Measurements from ENCODE around the gene TBCD. TPM values are rescaled to one million over a fixed set of nuclear protein-coding genes. Genes with fewer than 3 reads are reported as not detected.

The TBCD gene
- total RNA-seq, 1 experiment from 2014 or later, result 173 TPM

DNA sequence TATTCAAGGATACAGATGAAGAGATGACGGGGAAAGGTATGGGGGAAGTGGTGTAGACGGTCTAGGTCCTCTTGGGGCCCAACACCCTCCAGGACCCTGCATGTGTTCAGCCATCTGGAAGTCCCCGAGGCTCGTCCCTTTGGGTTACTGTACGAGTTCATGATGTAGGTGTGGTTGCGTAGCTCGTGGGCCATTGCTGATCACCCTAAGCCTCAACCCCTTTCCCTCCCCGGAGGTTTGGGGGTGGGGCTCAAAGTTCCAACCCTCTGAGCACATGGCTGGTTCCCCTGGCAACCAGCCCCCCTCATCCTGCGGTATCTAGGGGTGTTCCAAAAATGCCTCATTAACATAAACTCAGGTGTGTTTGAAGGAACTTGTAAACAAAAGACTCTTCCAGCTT, 228.8 kb downstream of the TBCD start (continued):
- TF ChIP-seq, protein P1, sequence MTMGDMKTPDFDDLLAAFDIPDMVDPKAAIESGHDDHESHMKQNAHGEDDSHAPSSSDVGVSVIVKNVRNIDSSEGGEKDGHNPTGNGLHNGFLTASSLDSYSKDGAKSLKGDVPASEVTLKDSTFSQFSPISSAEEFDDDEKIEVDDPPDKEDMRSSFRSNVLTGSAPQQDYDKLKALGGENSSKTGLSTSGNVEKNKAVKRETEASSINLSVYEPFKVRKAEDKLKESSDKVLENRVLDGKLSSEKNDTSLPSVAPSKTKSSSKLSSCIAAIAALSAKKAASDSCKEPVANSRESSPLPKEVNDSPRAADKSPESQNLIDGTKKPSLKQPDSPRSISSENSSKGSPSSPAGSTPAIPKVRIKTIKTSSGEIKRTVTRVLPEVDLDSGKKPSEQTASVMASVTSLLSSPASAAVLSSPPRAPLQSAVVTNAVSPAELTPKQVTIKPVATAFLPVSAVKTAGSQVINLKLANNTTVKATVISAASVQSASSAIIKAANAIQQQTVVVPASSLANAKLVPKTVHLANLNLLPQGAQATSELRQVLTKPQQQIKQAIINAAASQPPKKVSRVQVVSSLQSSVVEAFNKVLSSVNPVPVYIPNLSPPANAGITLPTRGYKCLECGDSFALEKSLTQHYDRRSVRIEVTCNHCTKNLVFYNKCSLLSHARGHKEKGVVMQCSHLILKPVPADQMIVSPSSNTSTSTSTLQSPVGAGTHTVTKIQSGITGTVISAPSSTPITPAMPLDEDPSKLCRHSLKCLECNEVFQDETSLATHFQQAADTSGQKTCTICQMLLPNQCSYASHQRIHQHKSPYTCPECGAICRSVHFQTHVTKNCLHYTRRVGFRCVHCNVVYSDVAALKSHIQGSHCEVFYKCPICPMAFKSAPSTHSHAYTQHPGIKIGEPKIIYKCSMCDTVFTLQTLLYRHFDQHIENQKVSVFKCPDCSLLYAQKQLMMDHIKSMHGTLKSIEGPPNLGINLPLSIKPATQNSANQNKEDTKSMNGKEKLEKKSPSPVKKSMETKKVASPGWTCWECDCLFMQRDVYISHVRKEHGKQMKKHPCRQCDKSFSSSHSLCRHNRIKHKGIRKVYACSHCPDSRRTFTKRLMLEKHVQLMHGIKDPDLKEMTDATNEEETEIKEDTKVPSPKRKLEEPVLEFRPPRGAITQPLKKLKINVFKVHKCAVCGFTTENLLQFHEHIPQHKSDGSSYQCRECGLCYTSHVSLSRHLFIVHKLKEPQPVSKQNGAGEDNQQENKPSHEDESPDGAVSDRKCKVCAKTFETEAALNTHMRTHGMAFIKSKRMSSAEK (CRISPR knock-in tag; IDR thresholded peaks at IDR 0.05; ENCODE audit: borderline replicate concordance), result no peak
- TF ChIP-seq, protein P2, sequence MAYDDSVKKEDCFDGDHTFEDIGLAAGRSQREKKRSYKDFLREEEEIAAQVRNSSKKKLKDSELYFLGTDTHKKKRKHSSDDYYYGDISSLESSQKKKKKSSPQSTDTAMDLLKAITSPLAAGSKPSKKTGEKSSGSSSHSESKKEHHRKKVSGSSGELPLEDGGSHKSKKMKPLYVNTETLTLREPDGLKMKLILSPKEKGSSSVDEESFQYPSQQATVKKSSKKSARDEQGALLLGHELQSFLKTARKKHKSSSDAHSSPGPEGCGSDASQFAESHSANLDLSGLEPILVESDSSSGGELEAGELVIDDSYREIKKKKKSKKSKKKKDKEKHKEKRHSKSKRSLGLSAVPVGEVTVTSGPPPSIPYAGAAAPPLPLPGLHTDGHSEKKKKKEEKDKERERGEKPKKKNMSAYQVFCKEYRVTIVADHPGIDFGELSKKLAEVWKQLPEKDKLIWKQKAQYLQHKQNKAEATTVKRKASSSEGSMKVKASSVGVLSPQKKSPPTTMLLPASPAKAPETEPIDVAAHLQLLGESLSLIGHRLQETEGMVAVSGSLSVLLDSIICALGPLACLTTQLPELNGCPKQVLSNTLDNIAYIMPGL (CRISPR knock-in tag; IDR thresholded peaks at IDR 0.05), result no peak
- no peak for TF ChIP-seq FOXP1 (CRISPR knock-in tag; IDR thresholded peaks at IDR 0.05; ENCODE audit: borderline replicate concordance)

DNA sequence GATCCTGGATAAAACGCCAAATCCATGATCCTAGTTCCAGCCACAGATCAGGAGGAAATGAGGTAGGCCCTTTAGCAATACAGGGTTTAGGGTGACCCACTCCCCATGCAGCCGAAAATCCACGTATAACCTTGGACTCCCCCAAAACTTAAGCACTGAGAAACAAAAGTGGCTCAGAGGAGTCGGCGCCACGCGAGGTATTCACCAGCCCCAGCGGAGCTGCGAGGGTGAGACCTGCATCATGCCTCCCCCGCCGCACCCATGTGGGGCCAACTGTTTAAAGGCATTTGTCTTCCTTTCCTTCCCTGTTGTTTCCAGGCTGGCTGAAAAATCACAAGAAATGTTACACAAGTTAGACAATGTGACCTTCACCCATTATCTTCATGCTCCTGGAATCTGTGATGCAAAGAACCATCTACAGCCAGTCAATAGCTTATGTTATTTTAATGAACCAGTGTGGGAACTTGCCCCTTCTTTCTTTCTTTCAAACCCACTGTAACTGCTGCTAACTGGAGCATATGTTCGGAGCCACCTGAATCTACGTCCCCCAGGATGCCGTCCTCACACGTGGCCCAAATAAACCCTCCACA, 229.4 kb downstream of the TBCD start:
- no peak for DNase-seq (ENCODE audit: low spot score)
- Mint-ChIP-seq H3K4me1 (peaks cover 23% of the 10 kb centered on the region), H3K27ac (peak overlapping the region; percentile 50; the same call in 1 of the 2 replicates), H3K9me3 (peaks cover 7% of the 10 kb centered on the region), H3K36me3 (peaks cover 8% of the 10 kb centered on the region), H3K27me3 (ENCODE audit: low read depth) (no peaks in the 10 kb centered on the region), H3K4me3 (no peak overlapping the region)
- ChIA-PET CTCF (interaction anchor here (0.6 kb wide), 1 partner anchor 1306 kb away, joined by 4 read pairs; no protein-coding TSS in a partner anchor), POLR2A (no interaction called here)
- no peak for TF ChIP-seq CBFB (CRISPR knock-in tag; IDR thresholded peaks at IDR 0.05; ENCODE audit: low read depth)
- no peak for TF ChIP-seq NR2C2 (CRISPR knock-in tag; IDR thresholded peaks at IDR 0.05)
- no peak for TF ChIP-seq ZNF396 (CRISPR knock-in tag; IDR thresholded peaks at IDR 0.05; ENCODE audit: borderline replicate concordance)
- TF ChIP-seq ZNF263 (CRISPR knock-in tag; IDR thresholded peaks at IDR 0.05; ENCODE audit: low read depth), result no peak
- TF ChIP-seq, protein P1 (CRISPR knock-in tag; IDR thresholded peaks at IDR 0.05; ENCODE audit: borderline replicate concordance), result no peak
- no peak for ATAC-seq

DNA sequence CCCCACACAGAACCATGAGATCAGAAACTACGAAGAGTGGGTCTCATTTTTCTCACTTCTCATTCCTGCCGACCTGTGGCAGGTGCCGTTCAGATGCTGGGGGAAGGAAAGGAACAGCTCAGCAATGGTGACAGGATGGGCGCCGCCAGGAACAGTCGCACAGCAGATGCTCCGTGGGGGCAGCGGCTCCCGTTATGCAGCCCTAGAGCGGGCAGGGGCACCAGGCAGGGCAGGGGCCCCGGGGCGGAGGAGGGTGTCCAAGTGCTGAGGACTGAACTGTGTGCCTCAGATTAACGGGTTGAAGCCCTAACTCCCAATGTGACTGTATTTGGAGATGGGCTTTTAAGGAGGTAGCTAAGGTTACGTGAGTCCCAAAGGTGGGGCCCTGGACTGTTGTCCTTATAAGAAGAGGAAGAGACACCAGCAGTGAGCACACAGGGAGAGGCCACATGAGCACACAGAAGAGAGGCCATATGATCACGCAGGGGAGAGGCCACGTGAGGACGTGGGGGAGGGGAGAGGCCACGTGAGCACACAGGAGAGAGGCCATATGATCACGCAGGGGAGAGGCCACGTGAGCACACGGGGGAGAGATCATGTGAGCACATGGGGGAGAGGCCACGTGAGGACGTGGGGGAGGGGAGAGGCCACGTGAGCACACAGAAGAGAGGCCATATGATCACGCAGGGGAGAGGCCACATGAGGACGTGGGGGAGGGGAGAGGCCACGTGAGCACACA, 231.8 kb downstream of the TBCD start:
- no peak overlapping the region for H3K4me3 Mint-ChIP-seq
- ATAC-seq, result no peak
- TF ChIP-seq CREM (CRISPR knock-in tag; IDR thresholded peaks at IDR 0.05), result no peak
- no peak for TF ChIP-seq ELF4 (CRISPR knock-in tag; IDR thresholded peaks at IDR 0.05; ENCODE audit: low read depth)
- no peak for TF ChIP-seq ATF1 (CRISPR knock-in tag; IDR thresholded peaks at IDR 0.05)
- no peak for TF ChIP-seq RELA (CRISPR knock-in tag; IDR thresholded peaks at IDR 0.05; ENCODE audit: borderline replicate concordance)
- TF ChIP-seq, protein P3, sequence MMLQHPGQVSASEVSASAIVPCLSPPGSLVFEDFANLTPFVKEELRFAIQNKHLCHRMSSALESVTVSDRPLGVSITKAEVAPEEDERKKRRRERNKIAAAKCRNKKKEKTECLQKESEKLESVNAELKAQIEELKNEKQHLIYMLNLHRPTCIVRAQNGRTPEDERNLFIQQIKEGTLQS (CRISPR knock-in tag; conservative IDR thresholded peaks at IDR 0.05), result no peak
- no peak for TF ChIP-seq FOXK1 (CRISPR knock-in tag; IDR thresholded peaks at IDR 0.05)
- TF ChIP-seq, protein P4, sequence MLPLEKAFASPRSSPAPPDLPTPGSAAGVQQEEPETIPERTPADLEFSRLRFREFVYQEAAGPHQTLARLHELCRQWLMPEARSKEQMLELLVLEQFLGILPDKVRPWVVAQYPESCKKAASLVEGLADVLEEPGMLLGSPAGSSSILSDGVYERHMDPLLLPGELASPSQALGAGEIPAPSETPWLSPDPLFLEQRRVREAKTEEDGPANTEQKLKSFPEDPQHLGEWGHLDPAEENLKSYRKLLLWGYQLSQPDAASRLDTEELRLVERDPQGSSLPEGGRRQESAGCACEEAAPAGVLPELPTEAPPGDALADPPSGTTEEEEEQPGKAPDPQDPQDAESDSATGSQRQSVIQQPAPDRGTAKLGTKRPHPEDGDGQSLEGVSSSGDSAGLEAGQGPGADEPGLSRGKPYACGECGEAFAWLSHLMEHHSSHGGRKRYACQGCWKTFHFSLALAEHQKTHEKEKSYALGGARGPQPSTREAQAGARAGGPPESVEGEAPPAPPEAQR (CRISPR knock-in tag; IDR thresholded peaks at IDR 0.05), result no peak
- TF ChIP-seq, protein P5, sequence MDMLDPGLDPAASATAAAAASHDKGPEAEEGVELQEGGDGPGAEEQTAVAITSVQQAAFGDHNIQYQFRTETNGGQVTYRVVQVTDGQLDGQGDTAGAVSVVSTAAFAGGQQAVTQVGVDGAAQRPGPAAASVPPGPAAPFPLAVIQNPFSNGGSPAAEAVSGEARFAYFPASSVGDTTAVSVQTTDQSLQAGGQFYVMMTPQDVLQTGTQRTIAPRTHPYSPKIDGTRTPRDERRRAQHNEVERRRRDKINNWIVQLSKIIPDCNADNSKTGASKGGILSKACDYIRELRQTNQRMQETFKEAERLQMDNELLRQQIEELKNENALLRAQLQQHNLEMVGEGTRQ (CRISPR knock-in tag; IDR thresholded peaks at IDR 0.05), result no peak
- no peak for TF ChIP-seq ZNF232 (CRISPR knock-in tag; IDR thresholded peaks at IDR 0.05)

More for the DNA sequence above, 231.8 kb downstream of the TBCD start:
- Mint-ChIP-seq H3K36me3 (peaks cover 8% of the 10 kb centered on the region), H3K27me3 (ENCODE audit: low read depth) (no peaks in the 10 kb centered on the region), H3K27ac (no peak overlapping the region), H3K4me1 (peaks cover 32% of the 10 kb centered on the region), H3K9me3 (peaks cover 12% of the 10 kb centered on the region)
- DNase-seq (ENCODE audit: low spot score), result no peak
- ChIA-PET POLR2A (no interaction called here), CTCF (no interaction called here)
